GM23338 (cell line): ENCODE measurements around the gene KIFC1. TPM values are rescaled to one million over a fixed set of nuclear protein-coding genes. Genes with fewer than 3 reads are reported as not detected.

Source experiments
- ATAC-seq: fragments of 200-7000 bp; cut with Tn5 transposase; 3 replicates; pipeline ENCODE4 v1.9.1; 2020
- DNase-seq: peaks from one replicate; pipeline ENCODE4 v3.0.0-alpha.2; 2015; ENCODE audit warnings: low spot score
- H2AFZ ChIP-seq: fragments of 200-600 bp; sonication (generic); 2 replicates; pipeline ENCODE4 v1.8.0; 2016; ENCODE audit warnings: antibody characterized with exemption, mild to moderate bottlenecking, moderate library complexity
- H3F3A ChIP-seq: fragments of 200-600 bp; sonication (generic); replicated peaks from 2 replicates; pipeline ENCODE4 v1.8.0; 2017; ENCODE audit warnings: antibody characterized with exemption, mixed run types, low read depth
- H3K27ac ChIP-seq: fragments of 200-600 bp; sonication (generic); 2 replicates; pipeline ENCODE4 v1.6.1; 2016; ENCODE audit warnings: low read depth
- H3K27me3 ChIP-seq: fragments of 200-600 bp; sonication (generic); 2 replicates; pipeline ENCODE4 v1.8.0; 2016; ENCODE audit warnings: mild to moderate bottlenecking, mixed run types, moderate library complexity; ENCODE audit not compliant: insufficient read depth
- H3K36me3 ChIP-seq: fragments of 200-600 bp; sonication (generic); 2 replicates; pipeline ENCODE4 v1.8.0; 2016; ENCODE audit warnings: mild to moderate bottlenecking; ENCODE audit not compliant: insufficient read depth
- H3K4me1 ChIP-seq: fragments of 200-600 bp; sonication (generic); 2 replicates; pipeline ENCODE4 v1.8.0; 2016; ENCODE audit warnings: mild to moderate bottlenecking, moderate library complexity; ENCODE audit not compliant: insufficient read depth
- H3K4me2 ChIP-seq: fragments of 200-600 bp; sonication (generic); 2 replicates; pipeline ENCODE4 v1.7.1; 2017; ENCODE audit warnings: mixed run types
- H3K4me3 ChIP-seq: fragments of 200-600 bp; sonication (generic); 2 replicates; pipeline ENCODE4 v1.6.1; 2016; ENCODE audit warnings: mixed run types
- H3K79me2 ChIP-seq: fragments of 200-600 bp; sonication (generic); replicated peaks from 2 replicates; pipeline ENCODE4 v1.8.0; 2017; ENCODE audit warnings: mild to moderate bottlenecking; ENCODE audit not compliant: insufficient read depth
- H3K9me2 ChIP-seq: fragments of 200-600 bp; sonication (generic); 2 replicates; pipeline ENCODE4 v1.8.0; 2017; ENCODE audit not compliant: insufficient read depth
- H4K20me1 ChIP-seq: fragments of 200-600 bp; sonication (generic); replicated peaks from 2 replicates; pipeline ENCODE4 v1.8.0; 2017; ENCODE audit warnings: mild to moderate bottlenecking; ENCODE audit not compliant: insufficient read depth
- H3K27ac Mint-ChIP-seq: 2 replicates; pipeline ENCODE4 v1.8.0; 2020; ENCODE audit warnings: inconsistent platforms, mild to moderate bottlenecking, moderate library complexity, mixed read lengths
- H3K27me3 Mint-ChIP-seq: 3 replicates; pipeline ENCODE4 v1.8.0; 2022; ENCODE audit warnings: low read depth, mild to moderate bottlenecking, moderate library complexity, mixed read lengths, inconsistent platforms; ENCODE audit not compliant: insufficient read depth, poor library complexity
- H3K36me3 Mint-ChIP-seq: 3 replicates; pipeline ENCODE4 v1.8.0; 2021; ENCODE audit warnings: low read depth, mild to moderate bottlenecking, inconsistent platforms, moderate library complexity, mixed read lengths
- H3K4me1 Mint-ChIP-seq: 3 replicates; pipeline ENCODE4 v1.8.0; 2020; ENCODE audit warnings: mild to moderate bottlenecking, inconsistent platforms, mixed read lengths
- H3K4me3 Mint-ChIP-seq: 3 replicates; pipeline ENCODE4 v1.8.0; 2021; ENCODE audit warnings: moderate library complexity, mild to moderate bottlenecking, inconsistent platforms, mixed read lengths
- H3K9me3 Mint-ChIP-seq: 3 replicates; pipeline ENCODE4 v1.8.0; 2020; ENCODE audit warnings: moderate library complexity, mild to moderate bottlenecking, inconsistent platforms, mixed read lengths
- CREB1 ChIP-seq: fragments of 250-450 bp; sonication (Bioruptor Pico); IDR thresholded peaks from 2 replicates; pipeline ENCODE4 v1.5.0; 2020; ENCODE audit warnings: low read depth, mild to moderate bottlenecking, moderate library complexity
- ETS1 ChIP-seq: IDR thresholded peaks from 2 replicates; pipeline ENCODE4 v1.6.1; 2016; ENCODE audit warnings: antibody characterized with exemption
- EZH2 ChIP-seq: fragments of 200-600 bp; sonication (generic); IDR thresholded peaks from one replicate; pipeline ENCODE4 v1.8.0; 2017; ENCODE audit warnings: antibody characterized with exemption, mild to moderate bottlenecking, low read depth; ENCODE audit not compliant: unreplicated experiment
- EZH2phosphoT487 ChIP-seq: fragments of 200-600 bp; sonication (generic); IDR thresholded peaks from one replicate; pipeline ENCODE4 v1.8.1; 2018; ENCODE audit warnings: antibody characterized with exemption; ENCODE audit not compliant: unreplicated experiment
- JUNB ChIP-seq: IDR thresholded peaks from one replicate; pipeline ENCODE4 v1.6.1; 2016; ENCODE audit warnings: antibody characterized with exemption; ENCODE audit not compliant: unreplicated experiment
- POLR2AphosphoS5 ChIP-seq: IDR thresholded peaks from 2 replicates; pipeline ENCODE4 v1.6.1; 2016; ENCODE audit warnings: antibody characterized with exemption, low read depth
- STAT1 ChIP-seq: IDR thresholded peaks from one replicate; pipeline ENCODE4 v1.6.1; 2016; ENCODE audit warnings: antibody characterized with exemption; ENCODE audit not compliant: unreplicated experiment
- ZNF114 ChIP-seq: fragments of 250-450 bp; sonication (Bioruptor Pico); IDR thresholded peaks from 2 replicates; pipeline ENCODE4 v1.5.0; 2020; ENCODE audit warnings: mild to moderate bottlenecking, moderate library complexity
- ZNF331 ChIP-seq: fragments of 250-450 bp; sonication (Bioruptor Pico); IDR thresholded peaks from 2 replicates; pipeline ENCODE4 v1.5.0; 2020; ENCODE audit warnings: low read depth, mild to moderate bottlenecking, moderate library complexity
- ZNF462 ChIP-seq: fragments of 250-450 bp; sonication (Bioruptor Pico); IDR thresholded peaks from 2 replicates; pipeline ENCODE4 v1.5.0; 2020; ENCODE audit warnings: mild to moderate bottlenecking, moderate library complexity
- polyA plus RNA-seq: library from polyadenylated mRNA; unstranded; fragments of >200 nt; fragmentation: Nextera tagmentation; extraction: Ambion mirVana; gene quantifications from 2 replicates; pipeline ENCODE4 v1.2.1, GENCODE V29; 2016
- total RNA-seq: library from RNA; depleted of rRNA; stranded (reverse); fragments of >200 nt; shearing (Covaris generic); gene quantifications from 2 replicates; pipeline ENCODE4 v1.2.3, GENCODE V29; 2014

KIFC1 gene
- total and polyA plus RNA-seq, 2 experiments from 2014 or later: 10.3 to 61.7 TPM

GRCh38 chr6:33434961-33435360 lies 43.3 kb downstream of the KIFC1 start:
- H3K4me1 ChIP-seq: peaks cover 38% of the 10 kb centered on the region
- H3K27ac ChIP-seq: no peak overlapping the region
- Mint-ChIP-seq H3K9me3 (no peaks in the 10 kb centered on the region; the same call in 2 of the 3 replicates), H3K27ac (peak overlapping the region; percentile 74; the same call in 1 of the 2 replicates), H3K27me3 (peaks cover 20% of the 10 kb centered on the region), H3K4me3 (peak overlapping the region; percentile 28; the same call in 1 of the 3 replicates), H3K36me3 (peaks cover 75% of the 10 kb centered on the region), H3K4me1 (peaks cover 44% of the 10 kb centered on the region)
- no peaks in the 10 kb centered on the region for H3K9me2 ChIP-seq
- no peak overlapping the region for H2AFZ ChIP-seq
- no peak overlapping the region for H3K4me2 ChIP-seq
- H3F3A ChIP-seq: peaks cover 15% of the 10 kb centered on the region; the same call in 1 of the 2 replicates
- peaks cover 48% of the 10 kb centered on the region for H3K79me2 ChIP-seq
- no peak for ATAC-seq
- peaks cover 38% of the 10 kb centered on the region for H3K36me3 ChIP-seq
- DNase-seq: no peak
- no peaks in the 10 kb centered on the region for H3K27me3 ChIP-seq
- TF ChIP-seq CREB1 (no peak), ZNF462 (CRISPR knock-in tag) (no peak), POLR2AphosphoS5 (no peak), ZNF331 (CRISPR knock-in tag) (no peak), STAT1 (no peak), JUNB (no peak), ETS1 (no peak), ZNF114 (CRISPR knock-in tag) (no peak), EZH2phosphoT487 (no peak), EZH2 (no peak)
- H3K4me3 ChIP-seq: no peak overlapping the region
- peaks cover 3% of the 10 kb centered on the region; the same call in 1 of the 2 replicates for H4K20me1 ChIP-seq
